Body of pancreas (tissue), 4 donors: Measurements from ENCODE around the gene ATXN7. TPM values are rescaled to one million over a fixed set of nuclear protein-coding genes. Genes with fewer than 3 reads are reported as not detected.
A peak's percentile ranks its signal among the peaks of the same experiment; 100 is the strongest.

Experiments used
- ATAC-seq: fragments of 150-250 bp; one replicate; pipeline ENCODE4 v1.9.1; 2016
- DNase-seq, 4 donors: peaks; one replicate each; pipeline ENCODE4 v3.0.0-alpha.2; 2019
- H3K27ac ChIP-seq, 4 donors: fragments of 200-600 bp; sonication (generic); 1 replicate in 3 of 4; 2 replicates in 1 of 4; pipeline versions ENCODE4 v1.5.1 to v1.6.1; 2016 to 2019; ENCODE audit warnings: mild to moderate bottlenecking in 1 of 4, mixed read lengths in 1 of 4, moderate library complexity in 1 of 4
- H3K27me3 ChIP-seq, 2 donors: fragments of 200-600 bp; sonication (generic); one replicate each; pipeline ENCODE4 v1.6.0; 2016; ENCODE audit warnings: mild to moderate bottlenecking in 1 of 2
- H3K36me3 ChIP-seq, 2 donors: fragments of 200-600 bp; sonication (generic); replicated peaks in 1 of 2; 2 replicates each; pipeline ENCODE4 v1.5.1; 2016; ENCODE audit warnings: low read depth in 2 of 2; ENCODE audit not compliant: insufficient read depth in 1 of 2
- H3K4me1 ChIP-seq: fragments of 200-600 bp; sonication (generic); one replicate; pipeline ENCODE4 v1.6.0; 2016
- H3K4me3 ChIP-seq, 2 donors: fragments of 200-600 bp; sonication (generic); 1 replicate in 1 of 2; 2 replicates in 1 of 2; pipeline ENCODE4 v1.5.1; 2016 to 2019
- H3K9me3 ChIP-seq, 3 donors: fragments of 200-600 bp; sonication (generic); 1 replicate in 2 of 3; 2 replicates in 1 of 3; pipeline ENCODE4 v1.5.1; 2016
- POLR2A ChIP-seq, 3 donors: fragments of 450-650 bp; IDR thresholded peaks; one replicate each; pipeline ENCODE4 v1.6.1; 2016; ENCODE audit warnings: antibody characterized with exemption in 3 of 3, mild to moderate bottlenecking in 2 of 3
- WGBS, 2 donors: methylation state at CpG; one replicate each; pipeline ENCODE4 v1.1.5; 2017; 5-methylcytosine and 5-hydroxymethylcytosine counted together
- intact Hi-C: fragments of 100-400 bp; cut with DNase I; formaldehyde crosslinking; loops from one replicate; pipeline ENCODE4 v1.15.1; 2023
- total RNA-seq, 2 donors: library from RNA; depleted of rRNA; stranded (reverse); fragments of >200 nt; gene quantifications; one replicate each; pipeline ENCODE4 v1.1.0, GENCODE V29; 2016
- TF ChIP-seq, protein P1 (sequence below), 7 experiments: fragments of 450-650 bp in 4 of 7; fragments of 200-600 bp in 3 of 7; sonication (generic) in 3 of 7; IDR thresholded peaks; one replicate each; pipeline ENCODE4 v1.5.1; 2016 to 2019; ENCODE audit warnings: antibody characterized with exemption in 7 of 7

ATXN7 gene
- total RNA-seq, 2 donors from 2014 or later, result 36.3 to 43.8 TPM

DNA sequence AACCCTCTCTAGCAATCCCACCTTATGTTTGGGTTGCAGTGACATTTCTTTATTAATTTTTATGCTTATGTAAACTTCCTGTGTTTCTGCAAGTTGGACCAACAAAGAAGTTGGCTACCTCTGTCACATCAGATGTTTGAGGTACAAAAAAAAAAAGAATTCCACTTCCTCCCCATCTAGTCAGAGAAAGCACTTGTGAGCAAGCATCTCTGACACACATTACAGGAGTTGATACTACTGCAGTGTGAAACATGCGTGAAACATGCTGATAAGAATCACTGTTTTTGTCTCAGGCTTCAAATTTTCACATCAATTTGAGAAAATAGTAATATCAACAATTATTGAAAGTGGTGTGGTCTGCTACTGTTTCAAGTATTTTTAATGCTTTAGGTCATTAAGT is 47.2 kb downstream of the ATXN7 start:
- intact Hi-C loops, result loop anchor here (10.0 kb wide), 1 partner anchor 84 kb away; no protein-coding TSS in a partner anchor

DNA sequence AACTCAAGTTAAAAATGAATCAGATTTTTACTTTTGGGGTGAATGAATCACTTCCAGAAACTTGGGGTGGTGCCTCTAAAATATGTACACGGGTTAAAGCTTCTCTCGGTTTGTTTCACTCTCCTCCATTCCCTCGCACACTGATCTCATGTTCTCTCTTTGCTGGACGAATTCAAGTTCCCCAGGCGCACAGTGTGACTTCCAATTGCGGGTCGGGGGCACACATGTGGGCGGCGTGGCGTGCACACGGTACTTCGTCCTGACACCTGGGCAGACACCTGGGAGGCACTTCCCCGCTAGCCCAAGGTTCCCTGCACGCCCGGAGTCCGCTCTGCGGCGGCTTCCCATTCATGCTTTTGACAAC is 47.8 kb downstream of the ATXN7 start:
- intact Hi-C loops, result loop anchor here (10.0 kb wide), 1 partner anchor 83 kb away; no protein-coding TSS in a partner anchor
- ATAC-seq, result no peak

More for the DNA sequence above, 47.2 kb downstream of the ATXN7 start:
- Histone ChIP-seq H3K27me3 (no peaks in the 10 kb centered on the region), H3K36me3 (no peaks in the 10 kb centered on the region), H3K9me3 (no peaks in the 10 kb centered on the region), H3K4me1 (peaks cover 39% of the 10 kb centered on the region), H3K27ac (peak overlapping the region; percentile 96 to 99 (median 98)), H3K4me3 (no peak overlapping the region)
- DNase-seq, result no peak
- 0 to 18% methylated on average over 1 of the region's 1 CpG for WGBS, 2 donors
- no peak for ATAC-seq
- TF ChIP-seq POLR2A (IDR thresholded peaks at IDR 0.05), result no peak
- TF ChIP-seq, protein P1, sequence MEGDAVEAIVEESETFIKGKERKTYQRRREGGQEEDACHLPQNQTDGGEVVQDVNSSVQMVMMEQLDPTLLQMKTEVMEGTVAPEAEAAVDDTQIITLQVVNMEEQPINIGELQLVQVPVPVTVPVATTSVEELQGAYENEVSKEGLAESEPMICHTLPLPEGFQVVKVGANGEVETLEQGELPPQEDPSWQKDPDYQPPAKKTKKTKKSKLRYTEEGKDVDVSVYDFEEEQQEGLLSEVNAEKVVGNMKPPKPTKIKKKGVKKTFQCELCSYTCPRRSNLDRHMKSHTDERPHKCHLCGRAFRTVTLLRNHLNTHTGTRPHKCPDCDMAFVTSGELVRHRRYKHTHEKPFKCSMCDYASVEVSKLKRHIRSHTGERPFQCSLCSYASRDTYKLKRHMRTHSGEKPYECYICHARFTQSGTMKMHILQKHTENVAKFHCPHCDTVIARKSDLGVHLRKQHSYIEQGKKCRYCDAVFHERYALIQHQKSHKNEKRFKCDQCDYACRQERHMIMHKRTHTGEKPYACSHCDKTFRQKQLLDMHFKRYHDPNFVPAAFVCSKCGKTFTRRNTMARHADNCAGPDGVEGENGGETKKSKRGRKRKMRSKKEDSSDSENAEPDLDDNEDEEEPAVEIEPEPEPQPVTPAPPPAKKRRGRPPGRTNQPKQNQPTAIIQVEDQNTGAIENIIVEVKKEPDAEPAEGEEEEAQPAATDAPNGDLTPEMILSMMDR (IDR thresholded peaks at IDR 0.05), result no peak

DNA sequence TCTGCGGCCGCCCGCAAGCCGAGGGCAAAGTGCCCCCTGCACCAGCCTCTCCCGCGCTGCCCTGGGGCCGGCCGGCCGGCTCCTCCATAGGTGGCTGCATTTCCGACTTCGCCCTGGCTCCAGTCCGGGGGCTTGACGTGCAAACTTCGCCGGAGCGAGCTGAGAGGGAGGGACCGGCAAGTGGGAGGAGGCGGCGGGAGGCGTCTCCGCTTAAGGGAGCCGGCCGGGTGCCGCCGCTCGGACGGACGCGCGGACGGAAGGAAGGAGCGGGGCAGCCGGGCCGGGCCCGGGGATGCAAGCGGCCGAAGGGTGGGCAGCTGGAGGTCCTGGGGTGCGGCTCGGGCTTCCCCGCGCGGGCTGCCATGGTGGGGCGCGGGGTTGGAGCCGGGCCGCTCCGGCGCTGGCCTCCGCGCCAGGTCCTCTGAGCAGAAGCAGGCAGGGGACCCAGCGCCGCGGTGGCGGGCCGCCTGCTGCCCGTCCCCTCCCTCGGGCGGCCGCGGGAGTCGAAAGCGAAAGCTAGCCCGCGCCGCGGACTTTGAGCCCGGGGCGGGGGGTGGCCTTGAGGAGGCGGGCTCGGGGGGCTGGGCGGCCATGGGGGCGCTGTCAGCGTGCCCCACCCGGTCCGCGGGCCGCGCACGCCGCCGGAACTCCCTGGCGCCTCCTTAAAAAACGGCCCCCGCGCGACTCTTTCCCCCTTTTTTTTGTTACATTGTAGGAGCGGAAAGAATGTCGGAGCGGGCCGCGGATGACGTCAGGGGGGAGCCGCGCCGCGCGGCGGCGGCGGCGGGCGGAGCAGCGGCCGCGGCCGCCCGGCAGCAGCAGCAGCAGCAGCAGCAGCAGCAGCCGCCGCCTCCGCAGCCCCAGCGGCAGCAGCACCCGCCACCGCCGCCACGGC is 48.5 kb downstream of the ATXN7 start, which contains the start of gene SCAANT1:
SCAANT1 (minus strand) TSS at position 511 of the 895 bp plus-strand sequence.
- Histone ChIP-seq H3K36me3 (peaks cover 0 to 3% of the 10 kb centered on the region in 2 donors), H3K27ac (peak within 1 kb of the TSS; percentile 96 to 99 (median 98)), H3K27me3 (no peaks in the 10 kb centered on the region), H3K4me3 (peak within 1 kb of the TSS; percentile 42 to 47), H3K4me1 (peaks cover 50% of the 10 kb centered on the region), H3K9me3 (no peaks in the 10 kb centered on the region)
- peak; percentile 91 to 94 (median 92) for DNase-seq
- TF ChIP-seq POLR2A (IDR thresholded peaks at IDR 0.05), result peak; percentile 80 to 85 (median 84)
- TF ChIP-seq, protein P1 (IDR thresholded peaks at IDR 0.05), result peak in 4 of 7 experiments; percentile 21 to 42 (median 37)
- WGBS, 2 donors, result 0% methylated on average over 17 to 112 of the region's 115 CpGs
- ATAC-seq, result peak; percentile 83
- intact Hi-C loops, result loop anchor here (10.0 kb wide), 1 partner anchor 83 kb away; no protein-coding TSS in a partner anchor

More for the DNA sequence above, 47.8 kb downstream of the ATXN7 start:
- TF ChIP-seq POLR2A (IDR thresholded peaks at IDR 0.05), result no peak
- TF ChIP-seq, protein P1 (IDR thresholded peaks at IDR 0.05), result no peak
- WGBS, 2 donors, result 0% methylated on average over 16 to 18 of the region's 18 CpGs
- no peak for DNase-seq
- Histone ChIP-seq H3K4me1 (peaks cover 44% of the 10 kb centered on the region), H3K9me3 (no peaks in the 10 kb centered on the region), H3K36me3 (peaks cover 0 to 3% of the 10 kb centered on the region in 2 donors), H3K4me3 (peak overlapping the region; percentile 33 to 47), H3K27me3 (no peaks in the 10 kb centered on the region), H3K27ac (peak overlapping the region; percentile 96 to 99 (median 98))

DNA sequence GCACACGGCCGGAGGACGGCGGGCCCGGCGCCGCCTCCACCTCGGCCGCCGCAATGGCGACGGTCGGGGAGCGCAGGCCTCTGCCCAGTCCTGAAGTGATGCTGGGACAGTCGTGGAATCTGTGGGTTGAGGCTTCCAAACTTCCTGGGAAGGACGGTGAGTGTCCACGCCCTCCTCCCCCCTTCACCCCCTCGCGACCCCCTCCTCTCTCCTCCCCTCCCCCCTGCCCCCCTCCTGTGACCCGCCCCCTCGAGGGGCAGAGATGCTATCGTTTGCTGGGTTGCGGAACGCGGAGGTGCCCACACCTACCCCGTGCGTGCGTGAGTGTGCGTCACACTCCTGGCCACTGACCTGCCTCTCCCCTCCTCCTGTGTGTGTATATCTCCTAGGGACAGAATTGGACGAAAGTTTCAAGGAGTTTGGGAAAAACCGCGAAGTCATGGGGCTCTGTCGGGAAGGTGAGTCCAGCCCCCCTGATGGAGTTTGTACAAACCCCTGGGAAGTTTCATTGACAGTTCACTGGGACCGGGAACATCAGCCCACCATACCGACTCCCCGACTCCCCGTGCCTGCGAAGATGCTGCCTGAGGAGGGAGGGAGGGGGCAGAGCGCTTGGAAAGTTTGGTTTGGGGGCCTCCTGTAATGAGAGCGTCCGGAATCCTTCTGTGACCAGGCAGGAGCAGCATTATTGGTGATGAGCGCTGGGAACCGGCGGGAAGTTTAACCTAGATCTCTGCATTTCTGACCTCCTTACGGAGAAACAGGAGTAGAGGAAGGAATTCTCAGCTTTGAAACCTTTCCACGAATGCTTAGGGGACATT is 49.3 kb downstream of the ATXN7 start:
- Histone ChIP-seq H3K36me3 (peaks cover 0 to 3% of the 10 kb centered on the region in 2 donors), H3K27ac (peak overlapping the region; percentile 96 to 99 (median 98)), H3K4me1 (peaks cover 59% of the 10 kb centered on the region), H3K27me3 (no peaks in the 10 kb centered on the region), H3K4me3 (peak overlapping the region; percentile 10 to 42), H3K9me3 (no peaks in the 10 kb centered on the region)
- 4% methylated on average over 15 to 43 of the region's 46 CpGs for whole genome bisulfite sequencing, 2 donors
- peak in 1 of 3 donors; percentile 52 for TF ChIP-seq POLR2A (IDR thresholded peaks at IDR 0.05)
- TF ChIP-seq, protein P1 (IDR thresholded peaks at IDR 0.05), result no peak
- ATAC-seq (peak; percentile 41), DNase-seq (peak; percentile 71 to 85 (median 78))
- intact Hi-C loops, result loop anchor here (10.0 kb wide), 1 partner anchor 82 kb away; no protein-coding TSS in a partner anchor
